NCI-H146 treated with DMSO at 0.1 percent for 48 hours (cell line): ENCODE data around the gene VPS13D.
"Not testable (repeated sequence)": the region's sequence is repeated elsewhere in the genome, so short reads cannot be mapped to it uniquely, and the experiment has no call there.

Source experiments
- DNase-seq: peaks from one replicate; lab custom pipeline; 2025; ENCODE audit not compliant: unreplicated experiment; lab: John Stamatoyannopoulos, UW

VPS13D gene

GRCh38 chr1:12444329-12444841 lies 214.6 kb downstream of the VPS13D start:
- DNase-seq = no peak

- no peak for DNase-seq
Observed at GRCh38 chr1:12445257-12445656, 215.4 kb downstream of the VPS13D start.

GRCh38 chr1:12446593-12446992 lies 216.8 kb downstream of the VPS13D start:
- no peak for DNase-seq

- DNase-seq = no peak
Observed at GRCh38 chr1:12447307-12447706, 217.5 kb downstream of the VPS13D start.

- DNase-seq = no peak
Observed at GRCh38 chr1:12447849-12448312, 218.1 kb downstream of the VPS13D start.

- DNase-seq = no peak
Observed at GRCh38 chr1:12448746-12449177, 218.9 kb downstream of the VPS13D start.

- no peak for DNase-seq
Observed at GRCh38 chr1:12450090-12450755, 220.4 kb downstream of the VPS13D start.

GRCh38 chr1:12450756-12451559 lies 221.1 kb downstream of the VPS13D start:
- no peak for DNase-seq

GRCh38 chr1:12451560-12451900 lies 221.7 kb downstream of the VPS13D start:
- no peak for DNase-seq

- no peak for DNase-seq
Observed at GRCh38 chr1:12452262-12452661, 222.4 kb downstream of the VPS13D start.

- DNase-seq = no peak
Observed at GRCh38 chr1:12453400-12454343, 223.8 kb downstream of the VPS13D start.

- DNase-seq = no peak
Observed at GRCh38 chr1:12454406-12455391, 224.9 kb downstream of the VPS13D start.

GRCh38 chr1:12456081-12456480 lies 226.3 kb downstream of the VPS13D start:
- DNase-seq = not testable (repeated sequence)

GRCh38 chr1:12456979-12457378 lies 227.1 kb downstream of the VPS13D start:
- DNase-seq = no peak

- no peak for DNase-seq
Observed at GRCh38 chr1:12457771-12458170, 227.9 kb downstream of the VPS13D start.

- no peak for DNase-seq
Observed at GRCh38 chr1:12458571-12458970, 228.7 kb downstream of the VPS13D start.

- no peak for DNase-seq
Observed at GRCh38 chr1:12460121-12460520, 230.3 kb downstream of the VPS13D start.

GRCh38 chr1:12460911-12461621 lies 231.2 kb downstream of the VPS13D start:
- no peak for DNase-seq

GRCh38 chr1:12461754-12462153 lies 231.9 kb downstream of the VPS13D start:
- DNase-seq = no peak
